CD4-positive, alpha-beta T cell treated with Interleukin-6 at 100 ng/mL for 8 hours (primary cell): ENCODE measurements around the gene LINGO1.

ENCODE experiments used
- DNase-seq: peaks from one replicate; pipeline ENCODE4 v3.0.0-alpha.2; 2020; ENCODE audit warnings: mixed read lengths, low spot score

LINGO1 gene

GRCh38 chr15:77631745-77632533 lies 773 bp downstream of the LINGO1 start:
- DNase-seq: no peak

GRCh38 chr15:77630956-77631744 lies 1.6 kb downstream of the LINGO1 start:
- DNase-seq: no peak

DNA sequence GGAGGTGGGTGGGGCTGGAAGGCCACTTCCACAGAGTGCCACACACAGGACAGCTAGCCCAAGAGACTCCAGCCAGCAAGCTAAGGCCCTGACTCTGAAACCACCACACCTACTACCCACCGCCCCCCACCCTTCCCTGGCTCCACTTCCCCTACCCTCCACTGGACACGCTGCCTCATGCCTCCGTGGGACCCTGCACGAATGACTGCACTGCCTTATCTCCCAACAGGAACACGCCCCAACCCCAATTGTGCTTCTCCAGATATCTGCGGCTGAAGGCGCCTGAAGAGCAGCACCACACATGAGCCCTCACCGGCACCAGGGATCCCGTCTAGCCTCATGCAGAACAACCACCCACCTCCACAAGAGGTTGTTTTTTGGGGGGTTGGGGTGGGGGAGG lies 2.7 kb downstream of the LINGO1 start:
- no peak for DNase-seq

GRCh38 chr15:77629070-77630030 lies 3.4 kb downstream of the LINGO1 start:
- DNase-seq: no peak

GRCh38 chr15:77628010-77628409 lies 4.7 kb downstream of the LINGO1 start:
- DNase-seq: no peak

DNA sequence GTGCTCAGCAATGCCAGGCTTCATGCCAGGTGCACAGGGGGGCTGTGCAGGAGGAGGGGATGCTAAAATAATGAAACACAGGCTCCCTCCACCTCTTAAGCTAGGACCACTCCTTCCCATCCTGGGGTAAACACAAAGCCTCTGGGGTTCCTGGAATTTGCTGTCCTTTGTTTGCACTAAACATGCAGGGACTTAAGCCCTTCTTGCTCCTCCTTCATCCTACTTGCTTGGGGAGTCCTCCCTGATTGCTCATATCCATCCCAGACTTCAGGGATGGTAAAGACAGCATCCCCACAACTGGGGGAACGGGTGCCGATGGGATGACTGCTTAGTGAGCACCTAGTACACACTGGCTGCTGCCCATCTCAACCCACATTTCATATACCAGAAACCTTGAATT lies 5.1 kb downstream of the LINGO1 start:
- DNase-seq: no peak

DNA sequence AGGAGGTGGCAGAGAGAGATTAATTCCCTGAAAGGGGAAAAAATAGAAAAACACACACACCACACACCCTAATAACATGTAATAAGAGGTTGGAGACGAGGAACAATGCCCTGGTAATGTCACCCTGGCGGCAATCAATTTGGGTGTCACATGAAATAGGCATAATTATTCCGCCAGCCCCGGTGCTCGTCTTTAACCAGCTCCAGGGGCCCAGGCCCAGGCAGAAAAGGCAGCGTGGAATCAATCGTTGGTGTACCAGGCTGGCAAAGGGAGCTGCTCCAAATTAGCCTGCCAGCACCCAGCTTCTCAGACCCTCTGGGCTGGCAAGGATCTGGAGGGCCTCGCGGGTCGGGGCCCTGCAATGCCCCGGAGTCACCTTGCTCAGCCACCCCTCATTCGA lies 5.6 kb downstream of the LINGO1 start:
- no peak for DNase-seq

- no peak for DNase-seq
Measured at GRCh38 chr15:77626002-77626401, 6.7 kb downstream of the LINGO1 start.

- no peak for DNase-seq
Measured at GRCh38 chr15:77625376-77625775, 7.3 kb downstream of the LINGO1 start.

GRCh38 chr15:77624868-77625267 lies 7.8 kb downstream of the LINGO1 start:
- DNase-seq: no peak

DNA sequence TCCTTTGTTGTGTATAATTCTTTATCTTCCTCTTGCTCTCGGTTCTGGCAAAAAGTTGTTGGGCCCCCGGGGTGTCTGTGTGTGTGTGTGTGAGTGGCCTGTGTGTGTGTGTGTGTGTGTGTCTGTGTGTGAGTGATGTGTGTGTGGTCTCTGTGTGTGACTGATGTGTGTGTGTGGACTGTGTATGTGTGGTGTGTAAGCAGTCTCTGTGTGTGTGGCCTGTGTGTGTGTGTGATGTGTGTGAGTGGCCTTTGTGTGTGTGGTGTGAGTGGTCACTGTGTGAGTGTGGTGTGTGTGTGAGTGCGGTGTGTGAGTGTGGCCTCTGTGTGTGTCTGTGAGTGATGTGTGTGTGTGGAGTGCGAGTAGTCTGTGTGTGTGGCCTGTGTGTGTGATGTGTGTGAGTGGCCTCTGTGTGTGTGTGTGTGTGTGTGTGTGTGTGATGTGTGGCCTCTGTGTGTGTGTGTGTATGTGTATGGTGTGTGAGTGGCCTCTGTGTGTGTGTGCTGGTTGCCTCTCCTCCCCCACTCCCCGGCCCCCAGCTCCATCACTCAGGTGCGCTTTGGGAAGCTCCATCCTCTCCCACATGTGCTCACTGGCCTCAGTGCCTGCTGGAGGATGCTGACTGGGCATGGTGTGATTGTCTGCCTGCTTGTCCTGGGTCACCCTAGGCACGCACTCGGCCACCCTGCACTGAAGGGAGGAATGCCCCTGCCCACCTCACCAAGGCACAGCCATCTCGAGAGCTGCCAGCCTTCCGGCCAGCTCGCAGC lies 8.8 kb downstream of the LINGO1 start:
- no peak for DNase-seq

GRCh38 chr15:77622934-77623754 lies 9.6 kb downstream of the LINGO1 start:
- DNase-seq: no peak

- DNase-seq: no peak
Measured at GRCh38 chr15:77622209-77622933, 10.3 kb downstream of the LINGO1 start.

- no peak for DNase-seq
Measured at GRCh38 chr15:77621847-77622208, 10.9 kb downstream of the LINGO1 start.

DNA sequence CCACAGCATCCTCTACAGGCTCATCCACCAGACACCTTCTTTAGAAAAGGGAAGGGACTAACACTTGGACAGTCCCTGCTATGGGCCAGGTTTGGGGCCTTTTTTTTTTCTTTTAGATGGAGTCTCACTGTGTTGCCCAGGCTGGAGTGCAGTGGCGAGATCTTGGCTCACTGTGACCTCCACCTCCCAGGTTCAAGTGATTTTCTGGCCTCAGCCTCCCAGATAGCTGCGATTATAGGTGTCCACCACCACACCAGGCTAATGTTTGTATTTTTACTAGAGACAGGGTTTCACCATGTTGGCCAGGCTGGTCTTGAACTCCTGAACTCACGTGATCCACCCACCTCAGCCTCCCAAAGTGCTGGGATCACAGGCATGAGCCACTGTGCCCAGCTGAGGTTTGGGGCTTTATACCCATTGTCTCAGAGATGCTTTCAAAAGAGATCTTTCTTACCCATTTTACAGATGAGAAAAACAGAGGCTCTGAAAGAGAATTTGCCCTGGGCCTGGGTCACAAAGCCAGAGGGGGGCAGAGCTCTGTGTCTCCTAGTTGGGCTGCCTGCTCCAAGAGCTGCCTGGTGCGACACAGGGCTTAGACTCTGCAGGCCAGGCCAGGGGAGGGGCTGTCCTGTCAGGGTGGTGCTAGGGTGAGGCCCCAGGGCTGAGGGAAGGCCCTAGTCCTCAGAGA lies 11.6 kb downstream of the LINGO1 start:
- no peak for DNase-seq

- DNase-seq: no peak
Measured at GRCh38 chr15:77620297-77620696, 12.4 kb downstream of the LINGO1 start.

DNA sequence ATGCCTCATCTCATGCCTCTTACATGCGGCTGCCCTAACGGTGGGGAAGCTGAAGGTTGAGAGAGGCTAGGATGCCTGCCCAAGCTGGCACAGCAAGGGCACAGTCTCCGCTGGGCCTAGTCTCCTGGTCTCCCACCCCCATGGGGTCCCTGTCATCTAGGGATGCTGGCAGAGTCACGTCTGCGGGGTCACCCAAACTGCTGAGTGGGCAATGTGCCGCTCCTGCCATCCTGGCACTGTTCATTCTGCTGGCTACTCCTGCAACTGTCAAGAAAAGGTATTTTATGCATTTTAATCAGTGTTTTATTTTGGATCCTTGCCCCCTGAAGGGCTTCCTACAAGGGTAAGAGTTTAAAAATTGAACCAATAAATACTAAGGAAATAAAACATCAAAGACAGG lies 12.8 kb downstream of the LINGO1 start:
- DNase-seq: no peak

DNA sequence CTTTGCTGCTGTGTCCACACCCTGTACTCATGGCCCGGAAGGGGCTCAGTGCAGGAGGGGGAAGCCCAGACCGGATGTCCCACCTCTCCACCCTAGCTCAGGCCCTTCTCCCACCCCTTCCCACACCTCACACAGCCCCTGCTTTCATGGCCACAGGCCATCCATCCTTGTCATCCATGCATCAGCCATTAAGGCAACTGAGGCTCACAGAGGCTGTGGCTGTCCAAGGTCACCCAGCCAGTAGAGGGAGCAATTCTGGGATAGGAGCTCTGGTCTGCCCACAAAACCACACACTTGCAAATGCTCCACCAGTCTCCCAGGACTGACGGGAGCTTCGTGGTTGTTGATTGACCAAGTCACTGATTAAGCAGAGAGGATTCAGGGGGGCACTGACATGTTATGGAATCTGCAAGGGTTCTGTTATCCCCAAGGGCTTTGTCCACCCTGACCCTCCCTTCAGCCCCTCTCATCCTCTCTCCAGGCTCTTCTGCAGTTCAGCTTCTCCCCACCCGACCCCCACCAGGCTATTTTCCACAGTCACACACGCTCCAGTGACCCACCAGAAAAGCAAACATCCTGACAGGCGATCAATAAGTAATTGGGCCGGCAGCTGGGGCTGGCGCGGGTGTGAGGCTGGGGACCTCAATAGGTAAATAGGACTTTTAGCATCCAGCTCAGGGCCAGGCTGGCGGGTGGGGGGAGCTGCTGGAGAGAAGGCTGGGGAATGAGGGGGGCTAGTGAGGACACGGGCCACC lies 15.1 kb downstream of the LINGO1 start:
- no peak for DNase-seq

- no peak for DNase-seq
Measured at GRCh38 chr15:77616072-77616471, 16.6 kb downstream of the LINGO1 start.
